HG02970 (cell line): ENCODE measurements around the gene CELSR3.

Experiments used
- ATAC-seq: cut with Tn5 transposase; IDR thresholded peaks from one replicate; pipeline ENCODE4 v1.9.1; 2021; ENCODE audit warnings: mild to moderate bottlenecking, moderate library complexity, moderate number of reproducible peaks; ENCODE audit not compliant: unreplicated experiment, low FRiP score

Gene CELSR3

GRCh38 chr3:48663489-48664312 is 1.0 kb upstream of the CELSR3 start:
- ATAC-seq: peak; percentile 80

DNA sequence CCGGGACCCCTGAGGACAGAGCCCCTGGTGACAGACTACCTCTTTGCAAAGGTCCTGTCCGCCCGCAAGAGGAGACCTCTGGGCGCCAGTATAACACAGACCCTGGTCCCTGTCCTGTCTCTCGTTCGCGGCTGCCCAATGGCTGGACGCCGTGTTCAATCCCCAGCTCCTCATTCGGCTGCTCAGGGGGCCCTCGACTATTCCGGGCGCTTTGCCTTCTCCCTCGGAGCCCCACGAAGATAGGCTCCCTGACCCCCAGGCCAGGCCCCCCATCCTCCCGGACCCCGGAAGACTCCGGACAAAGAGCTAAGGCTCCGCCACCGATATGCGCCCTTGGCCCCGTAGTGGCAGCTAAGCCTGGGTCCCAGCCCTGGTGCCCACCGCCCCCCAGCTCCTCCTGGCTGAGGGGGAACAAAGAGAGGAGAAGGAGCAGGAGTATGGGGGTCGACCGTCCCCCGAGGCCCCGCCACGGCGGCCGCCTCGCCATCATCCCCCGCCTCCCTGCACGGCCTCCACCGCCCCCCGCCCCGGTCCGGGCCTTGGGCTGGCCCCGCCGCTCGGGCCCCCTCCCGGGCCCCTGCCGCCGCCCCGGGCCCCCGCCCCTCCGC is 437 bp downstream of the CELSR3 start:
- ATAC-seq: no peak

DNA sequence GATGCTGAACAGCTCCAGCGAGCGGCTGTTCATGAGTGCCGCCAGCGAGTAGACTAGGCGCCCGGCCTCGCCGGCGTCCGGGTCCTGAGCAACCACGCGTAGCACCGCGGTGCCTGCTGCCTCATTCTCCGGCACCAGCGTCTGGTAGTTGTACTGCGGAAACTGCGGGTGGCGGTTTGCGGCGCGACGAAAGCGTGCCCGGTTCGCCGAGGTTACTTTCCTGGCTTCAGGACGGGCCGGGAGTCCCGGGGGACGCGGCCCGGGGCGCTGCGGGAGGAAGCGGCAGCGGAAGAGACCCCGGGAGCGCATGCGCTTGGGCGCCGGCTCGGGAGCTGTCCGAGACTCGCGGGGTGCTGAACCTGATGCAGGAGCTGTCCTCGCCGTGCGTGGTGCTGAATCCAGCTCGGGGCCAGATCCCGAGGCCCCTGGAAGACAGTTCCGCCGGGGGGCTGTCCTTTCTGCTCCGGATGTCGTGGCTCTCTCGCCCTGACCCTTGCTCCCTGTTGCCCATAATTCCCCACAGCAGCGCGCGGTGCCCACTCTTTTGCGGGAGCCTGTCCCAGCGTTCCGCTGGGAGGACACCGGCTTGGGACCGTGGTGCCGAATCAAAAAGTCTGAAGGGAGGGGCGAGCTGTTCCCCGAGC is 1.1 kb downstream of the CELSR3 start:
- ATAC-seq: peak; percentile 37

GRCh38 chr3:48660800-48661400 is 1.8 kb downstream of the CELSR3 start:
- ATAC-seq: no peak

GRCh38 chr3:48656841-48657281 is 5.8 kb downstream of the CELSR3 start:
- ATAC-seq: no peak

DNA sequence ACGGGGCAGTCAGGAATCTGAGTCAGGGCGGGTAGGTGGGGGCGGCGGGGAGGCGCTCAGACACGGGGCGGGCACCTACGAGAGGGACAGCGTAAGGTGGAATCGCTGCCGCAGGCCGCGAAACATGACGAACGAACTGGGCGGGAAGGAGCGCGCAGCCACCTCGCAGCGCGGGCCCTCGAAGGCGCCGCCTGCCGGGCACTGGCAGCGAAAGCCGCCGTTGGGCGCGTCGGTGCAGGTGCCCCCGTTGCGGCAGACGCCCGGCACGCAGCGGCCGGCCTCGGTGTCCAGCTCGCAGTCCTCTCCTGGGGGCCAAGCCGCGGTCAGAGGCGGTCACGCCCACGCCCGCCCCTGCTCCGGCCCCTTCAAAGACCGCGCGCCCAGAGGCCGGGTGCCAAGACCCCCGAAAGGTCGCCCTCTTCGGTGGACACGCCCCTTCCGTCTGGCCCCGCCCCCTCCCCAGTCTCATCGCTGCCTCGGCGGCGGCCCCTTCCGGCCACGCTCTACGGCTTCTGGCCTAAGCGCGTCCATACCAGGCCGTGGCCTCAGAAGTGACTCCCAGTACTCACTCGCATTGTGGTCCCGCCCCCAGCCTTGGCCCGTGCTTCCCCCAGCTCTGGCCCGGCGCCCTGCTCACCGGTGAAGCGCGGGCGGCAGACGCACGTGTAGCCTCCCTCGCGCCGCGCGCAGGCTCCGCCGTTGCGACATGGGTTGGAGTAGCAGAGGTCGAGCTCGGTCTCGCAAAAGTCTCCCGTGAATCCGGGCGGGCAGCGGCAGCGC is 6.4 kb downstream of the CELSR3 start:
- no peak for ATAC-seq

GRCh38 chr3:48655606-48656005 is 7.1 kb downstream of the CELSR3 start:
- ATAC-seq: no peak

GRCh38 chr3:48655063-48655462 is 7.6 kb downstream of the CELSR3 start:
- ATAC-seq: no peak

DNA sequence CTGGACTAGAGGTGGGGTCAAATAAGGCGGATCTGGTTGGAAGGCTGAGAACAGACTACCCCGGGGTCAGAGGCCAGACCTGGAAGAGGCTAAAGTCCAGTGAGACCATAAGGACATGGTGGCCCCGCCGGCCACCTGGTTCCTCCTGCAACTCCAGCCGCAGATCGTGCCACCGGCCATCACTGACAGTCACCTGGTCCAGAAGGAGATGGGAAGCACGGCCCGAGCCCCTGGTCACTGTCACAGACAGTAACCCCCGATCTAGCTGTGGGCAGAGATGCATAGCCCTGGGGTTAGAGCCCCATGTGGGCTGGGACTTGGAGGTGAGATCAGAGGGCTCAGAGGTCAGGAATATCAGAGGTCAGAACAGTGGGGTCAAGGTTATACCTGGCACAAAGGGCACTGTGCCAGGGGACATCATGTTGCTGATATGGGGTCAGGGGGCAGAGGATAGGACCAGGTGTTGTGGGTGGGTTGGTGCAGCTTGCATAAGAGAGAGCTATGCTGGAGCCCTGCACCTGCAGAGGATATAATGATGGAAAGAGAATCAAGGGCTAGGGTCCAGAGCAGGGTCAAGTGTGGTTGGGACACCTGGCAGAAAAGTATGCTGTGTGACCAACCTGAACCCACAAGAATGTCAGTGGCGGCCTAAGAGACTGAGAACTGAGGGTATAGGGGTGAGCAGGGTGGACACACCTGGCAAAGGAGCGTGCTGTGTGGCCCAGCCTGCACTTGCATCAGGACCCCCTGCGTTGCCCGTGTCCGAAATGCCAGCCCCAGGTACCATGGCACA is 9.6 kb downstream of the CELSR3 start:
- no peak for ATAC-seq

- ATAC-seq: no peak
Measured at GRCh38 chr3:48651771-48652170, 10.9 kb downstream of the CELSR3 start.

DNA sequence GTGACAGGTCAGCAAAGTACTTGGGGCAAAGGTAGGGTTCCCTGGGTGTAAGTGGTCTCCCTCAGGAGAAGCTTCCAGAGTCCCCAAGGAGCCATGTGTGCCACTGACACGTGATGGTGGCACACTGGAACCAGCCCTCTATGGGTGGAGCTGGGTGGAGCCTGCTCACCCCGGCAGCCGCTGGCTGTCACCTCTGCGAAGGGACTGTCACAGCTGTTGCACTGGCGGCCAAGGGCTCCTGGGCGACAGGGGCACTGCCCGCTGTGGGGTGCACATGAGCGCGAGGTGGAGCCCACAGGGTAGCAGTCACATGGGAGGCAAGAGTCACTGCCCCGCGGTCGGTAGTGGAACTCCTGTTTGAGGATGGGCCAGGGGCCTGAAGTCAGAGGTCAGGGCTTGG is 12.0 kb downstream of the CELSR3 start:
- ATAC-seq: no peak

DNA sequence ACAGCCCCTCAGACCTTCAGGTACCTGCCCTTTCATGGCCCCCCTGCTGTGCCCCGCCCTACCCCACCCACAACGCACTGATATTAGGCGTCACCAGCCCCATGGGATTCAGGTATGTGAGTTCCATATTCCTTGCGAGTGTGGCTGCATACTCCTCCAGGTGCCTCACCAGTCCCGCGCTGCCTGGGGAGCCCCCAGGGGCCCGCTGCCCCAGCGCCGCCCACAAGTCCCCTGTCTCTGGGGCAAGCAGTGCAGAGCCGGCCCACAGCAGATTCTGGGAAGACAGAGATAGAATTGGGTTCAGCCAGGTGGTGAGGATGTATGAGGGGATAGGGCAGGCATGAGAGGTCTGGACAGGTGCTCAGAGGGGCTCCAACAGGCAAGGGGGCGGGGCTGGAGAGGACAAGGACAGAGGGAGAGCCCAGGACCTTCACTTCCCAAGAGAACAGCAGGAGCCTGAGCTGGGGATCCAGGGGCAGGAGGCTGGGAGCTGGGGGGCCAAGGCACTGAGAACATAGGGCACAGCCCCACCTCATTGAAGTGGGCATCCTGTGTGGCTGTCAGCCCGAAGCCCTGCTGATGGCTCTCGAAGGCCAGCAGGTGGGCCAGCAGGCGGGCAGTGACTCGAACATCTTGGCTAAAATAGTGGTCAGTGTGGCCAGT is 14.4 kb downstream of the CELSR3 start:
- ATAC-seq: no peak

GRCh38 chr3:48647714-48648113 is 15.0 kb downstream of the CELSR3 start:
- ATAC-seq: no peak

DNA sequence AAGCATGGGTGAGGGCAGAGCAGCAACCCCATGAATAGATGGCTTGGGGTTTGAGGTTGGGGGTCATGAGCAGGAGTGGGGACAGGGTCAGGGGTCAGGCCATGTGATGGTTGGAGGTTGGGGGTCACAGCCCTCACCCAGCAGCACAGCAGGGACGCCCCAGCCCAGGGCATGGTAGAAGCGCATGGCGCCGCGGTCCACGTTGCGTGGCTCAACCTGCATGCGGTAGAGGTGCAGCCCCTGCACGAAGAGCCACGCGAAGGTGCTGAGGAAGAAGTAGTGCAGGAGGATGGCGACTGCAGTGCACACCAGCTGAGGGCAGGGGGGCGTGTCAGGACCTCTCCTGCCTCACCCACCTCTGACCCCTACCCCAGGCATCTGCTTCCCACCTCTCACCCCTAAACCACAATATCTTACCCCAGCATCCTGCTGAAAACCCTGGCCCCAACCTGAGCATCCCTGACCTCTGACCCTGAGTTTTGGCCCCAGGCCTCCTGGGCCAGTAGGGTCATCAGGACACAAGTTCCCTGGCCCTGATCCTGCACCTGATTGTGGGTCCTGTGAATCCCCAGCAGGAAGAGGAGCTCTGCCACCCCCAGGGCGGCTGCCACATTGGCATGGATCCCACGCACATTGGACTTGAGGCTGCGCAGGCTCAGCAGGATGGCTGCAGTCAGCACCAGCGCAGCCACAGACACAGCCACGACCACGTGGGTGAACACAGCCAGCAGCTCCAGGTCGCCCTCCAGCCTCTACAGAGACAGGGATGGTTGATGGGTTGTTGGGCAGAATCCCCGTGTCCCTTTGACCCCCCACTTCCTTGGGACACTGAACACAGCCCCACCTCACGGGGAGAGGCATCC is 17.6 kb downstream of the CELSR3 start:
- no peak for ATAC-seq

DNA sequence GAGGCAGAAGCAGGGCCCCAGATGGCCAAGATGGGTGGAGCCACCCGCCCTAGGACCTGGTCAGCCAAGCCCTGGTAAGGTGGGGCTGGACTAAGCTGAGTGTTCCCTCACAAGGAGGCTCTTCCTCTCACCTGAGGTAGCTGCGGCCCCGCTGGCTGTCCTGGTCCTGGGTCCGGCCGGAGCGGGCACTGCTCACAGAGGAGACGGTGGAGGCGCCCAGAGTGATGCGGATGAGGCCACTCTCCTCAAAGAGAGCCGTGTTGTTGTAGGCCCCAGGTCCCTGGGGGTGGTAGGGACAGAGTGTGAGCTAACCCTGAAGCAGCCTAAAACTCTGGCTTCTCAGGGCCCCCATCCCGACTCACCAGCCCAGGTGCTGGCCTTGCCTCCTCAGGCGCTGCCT is 20.1 kb downstream of the CELSR3 start:
- no peak for ATAC-seq

DNA sequence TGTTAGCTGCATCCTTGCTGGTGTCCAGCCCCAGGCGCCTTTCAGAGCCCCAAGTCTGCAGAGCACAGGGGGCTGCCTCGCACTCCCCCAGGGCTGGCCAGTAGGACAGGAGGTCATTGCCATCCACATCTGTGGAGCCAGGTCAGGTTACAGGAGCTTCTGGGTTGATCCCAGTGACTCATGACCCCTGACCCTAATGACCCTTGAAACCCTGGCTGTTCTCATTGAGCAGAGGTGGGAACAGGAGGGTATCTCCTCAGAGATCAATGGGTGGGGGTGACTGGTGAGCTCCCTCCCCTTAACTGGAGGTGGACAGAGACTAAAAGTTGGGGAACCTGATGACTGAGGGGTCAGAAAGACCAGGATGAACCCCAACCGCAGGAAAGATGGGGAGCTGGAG is 21.3 kb downstream of the CELSR3 start:
- ATAC-seq: no peak

DNA sequence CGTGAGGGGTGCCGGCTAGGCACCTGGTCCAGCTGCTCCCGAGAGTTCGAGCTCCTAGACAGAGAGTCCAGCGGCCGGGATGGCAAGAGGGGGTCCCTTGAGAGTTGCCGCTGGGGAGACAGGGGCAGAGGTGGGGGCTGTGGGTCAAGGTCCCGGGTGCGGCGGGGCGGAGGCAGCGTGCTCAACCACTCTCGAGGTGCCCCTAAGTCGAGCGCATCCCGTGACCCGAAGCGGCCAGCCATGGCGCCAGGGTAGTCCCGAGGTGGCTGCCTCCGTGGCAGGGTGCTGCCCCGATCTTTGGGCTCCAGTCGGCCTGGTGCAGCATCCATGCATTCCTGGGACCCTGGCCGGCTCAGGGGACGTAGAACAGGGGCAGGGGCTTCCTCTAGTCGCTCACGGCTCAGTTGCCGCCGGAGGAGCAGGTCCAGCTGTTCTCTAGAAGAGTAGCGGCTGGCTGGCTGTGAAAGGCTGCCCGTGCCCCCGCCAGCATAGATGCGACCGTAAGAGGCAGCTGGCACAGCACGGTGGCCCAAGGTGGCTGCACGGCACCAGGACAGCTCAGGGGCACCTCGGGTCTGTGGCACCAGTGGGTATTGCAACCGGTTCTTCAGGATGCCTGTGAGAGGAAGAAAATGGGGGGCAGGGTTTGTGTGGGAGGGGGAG is 22.6 kb downstream of the CELSR3 start:
- no peak for ATAC-seq

GRCh38 chr3:48637305-48637704 is 25.4 kb downstream of the CELSR3 start:
- ATAC-seq: no peak
